HEK293 (cell line): ENCODE results near the gene MAP2.

Experiments
- CTCF ChIA-PET: fragments of 350-600 bp; formaldehyde crosslinking; extraction: SDS; loops from one replicate; lab custom pipeline; 2021; ENCODE audit warnings: antibody characterized with exemption; lab: Yijun Ruan, JAX
- POLR2A ChIA-PET: fragments of 300-600 bp; formaldehyde crosslinking; extraction: SDS; loops from one replicate; lab custom pipeline; 2020; ENCODE audit warnings: antibody characterized with exemption, inconsistent platforms; lab: Yijun Ruan, JAX
- H3K27ac ChIP-seq: fragments of 200-500 bp; sonication (Bioruptor generic); 2 replicates; pipeline ENCODE4 v1.5.1; 2014; ENCODE audit warnings: low read depth, low read length, control low read depth, inconsistent platforms; ENCODE audit errors: extremely low read depth
- H3K36me3 ChIP-seq, 2 experiments: fragments of 200-500 bp in 1 of 2; sonication (Bioruptor generic) in 1 of 2; 1 replicate in 1 of 2; 2 replicates in 1 of 2; pipeline ENCODE4 v1.5.1; 2014 to 2017; ENCODE audit warnings: inconsistent platforms in 2 of 2, low read length in 2 of 2; ENCODE audit not compliant: control insufficient read depth in 2 of 2, insufficient read depth in 1 of 2
- H3K4me1 ChIP-seq: fragments of 200-500 bp; sonication (Bioruptor generic); 2 replicates; pipeline ENCODE4 v1.5.1; 2014; ENCODE audit warnings: mild to moderate bottlenecking, low read length, inconsistent platforms; ENCODE audit not compliant: control insufficient read depth, insufficient read depth
- H3K4me3 ChIP-seq: 2 replicates; pipeline ENCODE4 v1.5.1; 2011; ENCODE audit warnings: low read depth, mild to moderate bottlenecking, control low read depth, low read length, moderate library complexity
- H3K9me3 ChIP-seq: fragments of 200-500 bp; sonication (Bioruptor generic); 2 replicates; pipeline ENCODE4 v1.5.1; 2014; ENCODE audit warnings: low read depth, low read length, inconsistent platforms; ENCODE audit not compliant: control insufficient read depth, insufficient read depth
- FEZF1 ChIP-seq: fragments of 450-650 bp; formaldehyde crosslinking; IDR thresholded peaks from 2 replicates; pipeline ENCODE4 v1.5.1; 2016; ENCODE audit warnings: missing biosample characterization, missing genetic modification characterization
- GLIS2 ChIP-seq: fragments of 450-650 bp; formaldehyde crosslinking; IDR thresholded peaks from 2 replicates; pipeline ENCODE4 v1.5.1; 2016; ENCODE audit warnings: missing biosample characterization, missing genetic modification characterization
- KLF9 ChIP-seq: fragments of 450-650 bp; formaldehyde crosslinking; IDR thresholded peaks from 2 replicates; pipeline ENCODE4 v1.5.1; 2016; ENCODE audit warnings: missing biosample characterization, missing genetic modification characterization, low read depth
- OSR2 ChIP-seq: fragments of 450-650 bp; formaldehyde crosslinking; IDR thresholded peaks from 2 replicates; pipeline ENCODE4 v1.5.1; 2016; ENCODE audit warnings: missing biosample characterization, missing genetic modification characterization
- PRDM10 ChIP-seq: fragments of 450-650 bp; formaldehyde crosslinking; IDR thresholded peaks from 2 replicates; pipeline ENCODE4 v1.5.1; 2016; ENCODE audit warnings: missing biosample characterization, missing genetic modification characterization
- PRDM6 ChIP-seq: fragments of 450-650 bp; formaldehyde crosslinking; IDR thresholded peaks from 2 replicates; pipeline ENCODE4 v1.5.1; 2017; ENCODE audit warnings: missing biosample characterization, missing genetic modification characterization
- TSHZ1 ChIP-seq: fragments of 450-650 bp; formaldehyde crosslinking; IDR thresholded peaks from 2 replicates; pipeline ENCODE4 v1.5.1; 2016; ENCODE audit warnings: missing biosample characterization, missing genetic modification characterization, borderline replicate concordance
- WT1 ChIP-seq: fragments of 450-650 bp; formaldehyde crosslinking; IDR thresholded peaks from 2 replicates; pipeline ENCODE4 v1.5.1; 2016; ENCODE audit warnings: missing biosample characterization, missing genetic modification characterization
- ZBTB1 ChIP-seq: fragments of 450-650 bp; formaldehyde crosslinking; IDR thresholded peaks from 2 replicates; pipeline ENCODE4 v1.5.1; 2016; ENCODE audit warnings: missing biosample characterization, missing genetic modification characterization
- ZFHX2 ChIP-seq: fragments of 450-650 bp; formaldehyde crosslinking; conservative IDR thresholded peaks from 2 replicates; pipeline ENCODE4 v1.5.1; 2016; ENCODE audit warnings: missing biosample characterization, missing genetic modification characterization
- ZFP69B ChIP-seq: fragments of 450-650 bp; formaldehyde crosslinking; IDR thresholded peaks from 2 replicates; pipeline ENCODE4 v1.5.1; 2016; ENCODE audit warnings: missing biosample characterization, missing genetic modification characterization
- ZNF169 ChIP-seq: fragments of 450-650 bp; formaldehyde crosslinking; IDR thresholded peaks from 2 replicates; pipeline ENCODE4 v1.5.1; 2016; ENCODE audit warnings: missing biosample characterization, missing genetic modification characterization
- ZNF174 ChIP-seq: fragments of 450-650 bp; formaldehyde crosslinking; IDR thresholded peaks from 2 replicates; pipeline ENCODE4 v1.5.0; 2017; ENCODE audit warnings: missing biosample characterization, mild to moderate bottlenecking, missing genetic modification characterization
- ZNF335 ChIP-seq: fragments of 450-650 bp; formaldehyde crosslinking; conservative IDR thresholded peaks from 2 replicates; pipeline ENCODE4 v1.5.1; 2016; ENCODE audit warnings: missing biosample characterization, missing genetic modification characterization
- ZNF404 ChIP-seq: fragments of 450-650 bp; formaldehyde crosslinking; IDR thresholded peaks from 2 replicates; pipeline ENCODE4 v1.5.1; 2017; ENCODE audit warnings: missing biosample characterization, missing genetic modification characterization
- ZNF514 ChIP-seq: fragments of 450-650 bp; formaldehyde crosslinking; IDR thresholded peaks from 2 replicates; pipeline ENCODE4 v1.5.1; 2016; ENCODE audit warnings: missing biosample characterization, missing genetic modification characterization
- ZNF555 ChIP-seq: fragments of 450-650 bp; formaldehyde crosslinking; conservative IDR thresholded peaks from 2 replicates; pipeline ENCODE4 v1.5.1; 2017; ENCODE audit warnings: missing biosample characterization, mild to moderate bottlenecking, missing genetic modification characterization, inconsistent platforms
- ZNF626 ChIP-seq: fragments of 450-650 bp; sonication (Bioruptor Pico); formaldehyde crosslinking; IDR thresholded peaks from 2 replicates; pipeline ENCODE4 v1.5.1; 2018; ENCODE audit warnings: missing biosample characterization, missing genetic modification characterization, inconsistent platforms
- ZNF660 ChIP-seq: fragments of 450-650 bp; IDR thresholded peaks from 2 replicates; pipeline ENCODE4 v1.5.1; 2018; ENCODE audit warnings: missing biosample characterization, mild to moderate bottlenecking, missing genetic modification characterization
- TF ChIP-seq, protein P1 (sequence below): fragments of 450-650 bp; formaldehyde crosslinking; IDR thresholded peaks from 2 replicates; pipeline ENCODE4 v1.5.1; 2016; ENCODE audit warnings: missing biosample characterization, missing genetic modification characterization
- TF ChIP-seq, protein P2 (sequence below): fragments of 450-650 bp; formaldehyde crosslinking; IDR thresholded peaks from 2 replicates; pipeline ENCODE4 v1.5.1; 2016; ENCODE audit warnings: missing biosample characterization, missing genetic modification characterization

Gene MAP2

DNA sequence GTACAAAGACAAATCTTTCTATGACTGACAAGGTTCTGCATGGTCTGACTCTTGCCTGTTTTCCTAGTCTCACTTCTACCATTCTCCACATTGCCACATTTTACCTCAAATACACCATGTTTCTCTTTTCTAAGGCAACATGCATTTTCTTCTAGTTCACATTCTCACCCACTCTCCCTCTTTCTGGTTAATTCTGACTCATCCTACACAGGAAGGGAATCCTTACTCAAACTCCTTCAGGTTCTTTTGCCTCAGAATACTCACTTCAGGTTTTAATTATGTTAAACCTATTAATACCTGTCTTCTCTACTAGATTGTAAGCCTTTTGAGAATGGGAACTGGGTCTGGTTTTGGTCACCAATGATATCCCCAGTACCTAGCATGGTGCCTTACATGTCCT is 47.2 kb downstream of the MAP2 start (continued):
- TF ChIP-seq ZNF514 (tag by site-specific recombination) (no peak), ZBTB1 (tag by site-specific recombination) (no peak), KLF9 (tag by site-specific recombination) (no peak), ZNF335 (tag by site-specific recombination) (no peak), PRDM10 (tag by site-specific recombination) (no peak), ZNF404 (tag by site-specific recombination) (no peak)

- H3K4me1 ChIP-seq, result peaks cover 47% of the 10 kb centered on the region
- ChIA-PET POLR2A (interaction anchor here (1.0 kb wide), 1 partner anchor 24 kb away, joined by 3 read pairs; no protein-coding TSS in a partner anchor), CTCF (interaction anchor here (0.7 to 0.9 kb wide), 2 partner anchors 10 to 62 kb away, joined by 3 to 4 read pairs; no protein-coding TSS in a partner anchor)
- no peaks in the 10 kb centered on the region for H3K9me3 ChIP-seq
- H3K36me3 ChIP-seq, result no peaks in the 10 kb centered on the region
- H3K4me3 ChIP-seq, result no peak overlapping the region
- H3K27ac ChIP-seq, result peak overlapping the region; percentile 77
- TF ChIP-seq, protein P1, sequence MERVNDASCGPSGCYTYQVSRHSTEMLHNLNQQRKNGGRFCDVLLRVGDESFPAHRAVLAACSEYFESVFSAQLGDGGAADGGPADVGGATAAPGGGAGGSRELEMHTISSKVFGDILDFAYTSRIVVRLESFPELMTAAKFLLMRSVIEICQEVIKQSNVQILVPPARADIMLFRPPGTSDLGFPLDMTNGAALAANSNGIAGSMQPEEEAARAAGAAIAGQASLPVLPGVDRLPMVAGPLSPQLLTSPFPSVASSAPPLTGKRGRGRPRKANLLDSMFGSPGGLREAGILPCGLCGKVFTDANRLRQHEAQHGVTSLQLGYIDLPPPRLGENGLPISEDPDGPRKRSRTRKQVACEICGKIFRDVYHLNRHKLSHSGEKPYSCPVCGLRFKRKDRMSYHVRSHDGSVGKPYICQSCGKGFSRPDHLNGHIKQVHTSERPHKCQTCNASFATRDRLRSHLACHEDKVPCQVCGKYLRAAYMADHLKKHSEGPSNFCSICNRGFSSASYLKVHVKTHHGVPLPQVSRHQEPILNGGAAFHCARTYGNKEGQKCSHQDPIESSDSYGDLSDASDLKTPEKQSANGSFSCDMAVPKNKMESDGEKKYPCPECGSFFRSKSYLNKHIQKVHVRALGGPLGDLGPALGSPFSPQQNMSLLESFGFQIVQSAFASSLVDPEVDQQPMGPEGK, result peak; percentile 30; the same call in 1 of the 2 replicates
- TF ChIP-seq FEZF1 (tag by site-specific recombination) (no peak; the same call in 1 of the 2 replicates), ZFP69B (tag by site-specific recombination) (0 out of 2 replicates have a peak, but pooled peaks have one; percentile 48), ZNF660 (tag by site-specific recombination) (no peak), WT1 (tag by site-specific recombination) (peak; percentile 77), GLIS2 (tag by site-specific recombination) (no peak), TSHZ1 (no peak), OSR2 (peak; percentile 60), ZNF626 (tag by site-specific recombination) (no peak), ZFHX2 (tag by site-specific recombination) (no peak), ZNF555 (no peak), ZNF174 (no peak), ZNF169 (tag by site-specific recombination) (no peak), PRDM6 (tag by site-specific recombination) (peak; percentile 69)
- TF ChIP-seq, protein P2, sequence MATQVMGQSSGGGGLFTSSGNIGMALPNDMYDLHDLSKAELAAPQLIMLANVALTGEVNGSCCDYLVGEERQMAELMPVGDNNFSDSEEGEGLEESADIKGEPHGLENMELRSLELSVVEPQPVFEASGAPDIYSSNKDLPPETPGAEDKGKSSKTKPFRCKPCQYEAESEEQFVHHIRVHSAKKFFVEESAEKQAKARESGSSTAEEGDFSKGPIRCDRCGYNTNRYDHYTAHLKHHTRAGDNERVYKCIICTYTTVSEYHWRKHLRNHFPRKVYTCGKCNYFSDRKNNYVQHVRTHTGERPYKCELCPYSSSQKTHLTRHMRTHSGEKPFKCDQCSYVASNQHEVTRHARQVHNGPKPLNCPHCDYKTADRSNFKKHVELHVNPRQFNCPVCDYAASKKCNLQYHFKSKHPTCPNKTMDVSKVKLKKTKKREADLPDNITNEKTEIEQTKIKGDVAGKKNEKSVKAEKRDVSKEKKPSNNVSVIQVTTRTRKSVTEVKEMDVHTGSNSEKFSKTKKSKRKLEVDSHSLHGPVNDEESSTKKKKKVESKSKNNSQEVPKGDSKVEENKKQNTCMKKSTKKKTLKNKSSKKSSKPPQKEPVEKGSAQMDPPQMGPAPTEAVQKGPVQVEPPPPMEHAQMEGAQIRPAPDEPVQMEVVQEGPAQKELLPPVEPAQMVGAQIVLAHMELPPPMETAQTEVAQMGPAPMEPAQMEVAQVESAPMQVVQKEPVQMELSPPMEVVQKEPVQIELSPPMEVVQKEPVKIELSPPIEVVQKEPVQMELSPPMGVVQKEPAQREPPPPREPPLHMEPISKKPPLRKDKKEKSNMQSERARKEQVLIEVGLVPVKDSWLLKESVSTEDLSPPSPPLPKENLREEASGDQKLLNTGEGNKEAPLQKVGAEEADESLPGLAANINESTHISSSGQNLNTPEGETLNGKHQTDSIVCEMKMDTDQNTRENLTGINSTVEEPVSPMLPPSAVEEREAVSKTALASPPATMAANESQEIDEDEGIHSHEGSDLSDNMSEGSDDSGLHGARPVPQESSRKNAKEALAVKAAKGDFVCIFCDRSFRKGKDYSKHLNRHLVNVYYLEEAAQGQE (tag by site-specific recombination), result no peak
Observed at GRCh38 chr2:209472112-209472832, 48.4 kb downstream of the MAP2 start.
